ENCODE data around the gene KCNN2.

DNA sequence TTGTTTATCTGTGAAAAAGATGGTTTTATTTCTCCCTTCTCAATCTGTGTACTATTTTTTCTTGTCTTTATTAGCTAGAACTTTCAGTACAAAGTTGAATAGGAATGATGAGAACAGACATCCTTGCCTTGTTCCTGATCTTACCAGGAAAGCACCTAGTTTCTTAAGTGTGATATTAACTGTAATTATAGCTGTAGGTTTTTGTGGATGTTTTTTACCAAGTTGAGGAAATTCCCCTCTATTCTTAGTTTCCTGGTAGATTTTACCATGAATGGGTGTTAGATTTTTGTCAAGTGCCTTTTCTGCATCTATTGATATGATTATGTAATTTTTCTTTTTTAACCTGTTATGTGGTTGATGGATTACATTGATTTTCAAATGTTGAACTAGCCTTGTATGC lies 68.7 kb downstream of the KCNN2 start:
- TF ChIP-seq, protein P1, sequence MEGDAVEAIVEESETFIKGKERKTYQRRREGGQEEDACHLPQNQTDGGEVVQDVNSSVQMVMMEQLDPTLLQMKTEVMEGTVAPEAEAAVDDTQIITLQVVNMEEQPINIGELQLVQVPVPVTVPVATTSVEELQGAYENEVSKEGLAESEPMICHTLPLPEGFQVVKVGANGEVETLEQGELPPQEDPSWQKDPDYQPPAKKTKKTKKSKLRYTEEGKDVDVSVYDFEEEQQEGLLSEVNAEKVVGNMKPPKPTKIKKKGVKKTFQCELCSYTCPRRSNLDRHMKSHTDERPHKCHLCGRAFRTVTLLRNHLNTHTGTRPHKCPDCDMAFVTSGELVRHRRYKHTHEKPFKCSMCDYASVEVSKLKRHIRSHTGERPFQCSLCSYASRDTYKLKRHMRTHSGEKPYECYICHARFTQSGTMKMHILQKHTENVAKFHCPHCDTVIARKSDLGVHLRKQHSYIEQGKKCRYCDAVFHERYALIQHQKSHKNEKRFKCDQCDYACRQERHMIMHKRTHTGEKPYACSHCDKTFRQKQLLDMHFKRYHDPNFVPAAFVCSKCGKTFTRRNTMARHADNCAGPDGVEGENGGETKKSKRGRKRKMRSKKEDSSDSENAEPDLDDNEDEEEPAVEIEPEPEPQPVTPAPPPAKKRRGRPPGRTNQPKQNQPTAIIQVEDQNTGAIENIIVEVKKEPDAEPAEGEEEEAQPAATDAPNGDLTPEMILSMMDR (IDR thresholded peaks at IDR 0.05 in 2 of 3, conservative IDR thresholded peaks at IDR 0.05 in 1 of 3; ENCODE audit: borderline replicate concordance in 1 of 3, insufficient read depth in 1 of 3, low read depth in 2 of 3, low read length in 2 of 3), result no peak
- TF ChIP-seq POLR2AphosphoS5 (IDR thresholded peaks at IDR 0.05; ENCODE audit: low read depth, low read length) (no peak), EGR1 (IDR thresholded peaks at IDR 0.05; ENCODE audit: low read depth) (no peak), ZFX (IDR thresholded peaks at IDR 0.05) (no peak), ELF1 (IDR thresholded peaks at IDR 0.05; ENCODE audit: borderline replicate concordance, low read depth) (no peak), EZH2 (IDR thresholded peaks at IDR 0.05) (no peak), RAD21 (IDR thresholded peaks at IDR 0.05; ENCODE audit: low read depth) (no peak), POLR2A (IDR thresholded peaks at IDR 0.05; ENCODE audit: borderline replicate concordance, extremely low read depth, insufficient read depth, insufficient read length) (no peak)
